Forelimb muscle (tissue), 1 donor: ENCODE data around the gene BHLHE41. TPM values are rescaled to one million over a fixed set of nuclear protein-coding genes. Genes with fewer than 3 reads are reported as not detected.

Experiments
- DNase-seq: peaks from one replicate; pipeline ENCODE4 v3.0.0-alpha.2; 2013; ENCODE audit warnings: low read depth
- polyA plus RNA-seq: library from polyadenylated mRNA; unstranded; fragments of 120-200 nt; gene quantifications from one replicate; pipeline ENCODE4 v1.2.1, GENCODE V29; 2013; ENCODE audit not compliant: insufficient read length

BHLHE41 gene
- polyA plus RNA-seq, 1 donor, result 2.6 TPM

- DNase-seq, result peak; percentile 62
These were observed 46.7 kb downstream of the BHLHE41 start for GRCh38 chr12:26077915-26078702.

Other genes with a start within 250 kb of the BHLHE41 start
- 24.9 TPM for gene RASSF8, start 166.4 kb downstream of the BHLHE41 start, polyA plus RNA-seq
- 106 TPM for gene SSPN, start 70.5 kb upstream of the BHLHE41 start, polyA plus RNA-seq